ENCODE data around the gene RAPGEF6. TPM values are rescaled to one million over a fixed set of nuclear protein-coding genes. Genes with fewer than 3 reads are reported as not detected.

The RAPGEF6 gene
- total RNA-seq, 2 experiments from 2014 or later = 27.0 to 34.1 TPM

GRCh38 chr5:131609774-131610173 is 25.3 kb downstream of the RAPGEF6 start:
- no peaks in the 10 kb centered on the region for H3K27me3 Mint-ChIP-seq
- H3K9me3 Mint-ChIP-seq = peaks cover 9% of the 10 kb centered on the region
- no peak overlapping the region for H3K27ac Mint-ChIP-seq
- H3K4me3 Mint-ChIP-seq = no peak overlapping the region
- TF ChIP-seq CTCF (IDR thresholded peaks at IDR 0.05) = no peak
- DNase-seq (no peak), ATAC-seq (no peak)
- intact Hi-C loops (cut with micrococcal nuclease) = no loop called here
- POLR2A ChIA-PET = no interaction called here
- CTCF ChIA-PET = interaction anchor here (2.1 to 3.0 kb wide), 2 partner anchors 19 to 20 kb away, joined by 4 to 14 read pairs; no protein-coding TSS in a partner anchor
- H3K4me1 Mint-ChIP-seq (ENCODE audit: low read depth) = peaks cover 58% of the 10 kb centered on the region
- H3K36me3 Mint-ChIP-seq (ENCODE audit: low read depth) = peaks cover 29% of the 10 kb centered on the region

- CTCF ChIA-PET = interaction anchor here (1.2 to 3.0 kb wide), 3 partner anchors 19 to 455 kb away, joined by 3 to 14 read pairs (median 4); no protein-coding TSS in a partner anchor
- POLR2A ChIA-PET = interaction anchor here (0.6 kb wide), 1 partner anchor 128 kb away, joined by 3 read pairs; no protein-coding TSS in a partner anchor
- peak; percentile 30 for ATAC-seq
- intact Hi-C loops (cut with micrococcal nuclease) = no loop called here
- Mint-ChIP-seq H3K4me3 (no peak overlapping the region), H3K4me1 (ENCODE audit: low read depth) (peaks cover 52% of the 10 kb centered on the region), H3K27ac (no peak overlapping the region), H3K36me3 (ENCODE audit: low read depth) (peaks cover 20% of the 10 kb centered on the region), H3K27me3 (no peaks in the 10 kb centered on the region), H3K9me3 (peaks cover under 1% of the 10 kb centered on the region)
- TF ChIP-seq CTCF (IDR thresholded peaks at IDR 0.05) = no peak
- DNase-seq = no peak
Measured at GRCh38 chr5:131608597-131608996, 26.4 kb downstream of the RAPGEF6 start.

- CTCF ChIA-PET = interaction anchor here (3.0 kb wide), 1 partner anchor 19 kb away, joined by 14 read pairs; no protein-coding TSS in a partner anchor
- Mint-ChIP-seq H3K27ac (no peak overlapping the region), H3K4me1 (ENCODE audit: low read depth) (peaks cover 51% of the 10 kb centered on the region)
Measured at GRCh38 chr5:131607903-131608540, 27.0 kb downstream of the RAPGEF6 start.

GRCh38 chr5:131607418-131607817 is 27.6 kb downstream of the RAPGEF6 start:
- TF ChIP-seq CTCF (IDR thresholded peaks at IDR 0.05) = no peak
- peaks cover 17% of the 10 kb centered on the region for H3K36me3 Mint-ChIP-seq (ENCODE audit: low read depth)
- ChIA-PET POLR2A (no interaction called here), CTCF (no interaction called here)
- no peaks in the 10 kb centered on the region for H3K27me3 Mint-ChIP-seq
- no peaks in the 10 kb centered on the region for H3K9me3 Mint-ChIP-seq
- DNase-seq = no peak
- ATAC-seq = no peak
- no peak overlapping the region for H3K4me3 Mint-ChIP-seq
- intact Hi-C loops (cut with micrococcal nuclease) = no loop called here
- H3K4me1 Mint-ChIP-seq (ENCODE audit: low read depth) = peaks cover 51% of the 10 kb centered on the region
- H3K27ac Mint-ChIP-seq = no peak overlapping the region

More at GRCh38 chr5:131607903-131608540, 27.0 kb downstream of the RAPGEF6 start:
- intact Hi-C loops (cut with micrococcal nuclease) = no loop called here
- Mint-ChIP-seq H3K4me3 (no peak overlapping the region), H3K9me3 (no peaks in the 10 kb centered on the region), H3K36me3 (ENCODE audit: low read depth) (peaks cover 18% of the 10 kb centered on the region), H3K27me3 (no peaks in the 10 kb centered on the region)
- POLR2A ChIA-PET = interaction anchor here (0.6 kb wide), 1 partner anchor 127 kb away, joined by 3 read pairs; no protein-coding TSS in a partner anchor
- TF ChIP-seq CTCF (IDR thresholded peaks at IDR 0.05) = no peak
- ATAC-seq (no peak), DNase-seq (no peak)

GRCh38 chr5:131605086-131605485 is 29.9 kb downstream of the RAPGEF6 start:
- ChIA-PET CTCF (interaction anchor here (2.8 kb wide), 1 partner anchor 16 kb away, joined by 10 read pairs; no protein-coding TSS in a partner anchor), POLR2A (no interaction called here)

More at GRCh38 chr5:131605086-131605485, 29.9 kb downstream of the RAPGEF6 start:
- DNase-seq (no peak), ATAC-seq (no peak)
- no peak overlapping the region for H3K4me3 Mint-ChIP-seq
- peaks cover 41% of the 10 kb centered on the region for H3K4me1 Mint-ChIP-seq (ENCODE audit: low read depth)
- H3K9me3 Mint-ChIP-seq = no peaks in the 10 kb centered on the region
- intact Hi-C loops (cut with micrococcal nuclease) = no loop called here
- H3K36me3 Mint-ChIP-seq (ENCODE audit: low read depth) = peaks cover 19% of the 10 kb centered on the region
- TF ChIP-seq CTCF (IDR thresholded peaks at IDR 0.05) = no peak
- H3K27ac Mint-ChIP-seq = no peak overlapping the region
- H3K27me3 Mint-ChIP-seq = no peaks in the 10 kb centered on the region

All from activated CD8-positive, alpha-beta T cell treated with anti-CD3 and anti-CD28 coated beads for 36 hours (primary cell).